Activated naive CD4-positive, alpha-beta T cell treated with anti-CD3 and anti-CD28 coated beads, Interleukin-2, amount 50 U/mL, for 24 hours (primary cell): Measurements from ENCODE around the gene HMGXB3.
"Not testable (repeated sequence)": the region's sequence is repeated elsewhere in the genome, so short reads cannot be mapped to it uniquely, and the experiment has no call there.

Experiments used
- H3K27ac Mint-ChIP-seq: one replicate; pipeline ENCODE4 v1.8.0; 2021; ENCODE audit warnings: mild to moderate bottlenecking, mixed read lengths
- H3K27me3 Mint-ChIP-seq: one replicate; pipeline ENCODE4 v1.8.0; 2021; ENCODE audit warnings: mixed read lengths
- H3K36me3 Mint-ChIP-seq: one replicate; pipeline ENCODE4 v1.8.0; 2021; ENCODE audit warnings: mixed read lengths
- H3K4me1 Mint-ChIP-seq: one replicate; pipeline ENCODE4 v1.8.0; 2021; ENCODE audit warnings: mixed read lengths
- H3K4me3 Mint-ChIP-seq: one replicate; pipeline ENCODE4 v1.8.0; 2021; ENCODE audit warnings: mild to moderate bottlenecking, mixed read lengths
- H3K9me3 Mint-ChIP-seq: one replicate; pipeline ENCODE4 v1.8.0; 2021; ENCODE audit warnings: mixed read lengths

HMGXB3 gene

DNA sequence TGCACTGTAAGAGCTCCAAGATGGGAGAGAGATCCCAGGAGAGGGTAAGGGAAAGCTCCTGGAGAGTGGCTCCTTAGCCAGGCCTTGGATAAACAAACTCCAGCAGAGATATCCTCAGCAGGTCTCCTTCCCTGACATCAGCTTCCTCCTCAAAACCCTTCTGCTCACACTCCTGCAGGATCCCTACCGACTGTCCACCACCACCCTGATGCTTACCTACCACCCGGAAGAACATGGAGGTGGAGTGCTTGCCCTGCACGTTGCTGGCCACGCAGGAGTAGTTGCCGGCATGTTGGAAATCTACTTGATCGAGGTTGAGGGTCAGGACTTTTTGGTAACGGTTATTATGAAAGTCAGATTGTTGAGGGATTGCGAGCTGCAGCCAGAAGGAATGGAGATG is 76.5 kb downstream of the HMGXB3 start:
- H3K4me1 Mint-ChIP-seq = no peaks in the 10 kb centered on the region
- H3K9me3 Mint-ChIP-seq = no peaks in the 10 kb centered on the region
- no peak overlapping the region for H3K4me3 Mint-ChIP-seq
- H3K27me3 Mint-ChIP-seq = peaks cover 7% of the 10 kb centered on the region
- no peak overlapping the region for H3K27ac Mint-ChIP-seq
- no peaks in the 10 kb centered on the region for H3K36me3 Mint-ChIP-seq

DNA sequence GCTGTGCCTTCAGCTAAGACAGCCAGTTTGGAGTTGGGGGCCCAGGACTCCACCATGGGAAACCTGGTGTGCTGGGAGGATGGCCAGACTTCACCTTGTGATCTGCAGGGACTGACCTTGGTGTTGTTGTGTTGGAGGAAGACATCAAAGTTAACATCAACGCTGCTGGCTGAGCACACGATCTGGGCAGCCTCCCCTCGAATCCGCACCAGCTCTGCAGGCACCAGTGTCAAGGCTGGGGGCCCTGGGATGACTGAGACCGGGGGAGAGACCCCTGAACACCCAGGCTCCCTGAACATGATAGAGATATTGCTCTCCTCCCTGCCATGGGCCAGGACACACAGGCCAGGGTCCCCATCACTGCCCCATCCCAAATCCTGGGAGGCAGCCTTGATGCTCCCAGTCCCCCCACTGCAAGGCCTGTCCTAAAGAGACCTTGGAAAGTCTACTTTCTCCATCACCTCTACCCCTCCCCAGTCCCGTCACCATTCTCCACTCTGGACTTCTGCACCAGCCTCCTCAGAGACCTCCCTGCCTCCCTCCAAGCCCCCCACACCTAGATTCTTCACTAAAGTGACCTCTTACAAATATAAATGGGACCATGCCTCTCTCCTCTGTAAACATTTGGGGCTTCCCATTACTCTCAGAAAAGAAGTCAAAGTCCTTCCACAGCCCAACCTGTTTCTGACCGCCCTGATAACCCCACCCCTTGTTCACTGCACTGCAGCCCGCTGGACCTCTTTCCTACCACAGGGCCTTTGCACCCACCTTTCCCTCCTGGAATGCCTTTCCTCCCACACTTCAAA is 77.7 kb downstream of the HMGXB3 start:
- H3K27ac Mint-ChIP-seq = no peak overlapping the region
- H3K27me3 Mint-ChIP-seq = peaks cover 13% of the 10 kb centered on the region
- H3K36me3 Mint-ChIP-seq = no peaks in the 10 kb centered on the region
- no peak overlapping the region for H3K4me3 Mint-ChIP-seq
- no peaks in the 10 kb centered on the region for H3K9me3 Mint-ChIP-seq
- no peaks in the 10 kb centered on the region for H3K4me1 Mint-ChIP-seq

DNA sequence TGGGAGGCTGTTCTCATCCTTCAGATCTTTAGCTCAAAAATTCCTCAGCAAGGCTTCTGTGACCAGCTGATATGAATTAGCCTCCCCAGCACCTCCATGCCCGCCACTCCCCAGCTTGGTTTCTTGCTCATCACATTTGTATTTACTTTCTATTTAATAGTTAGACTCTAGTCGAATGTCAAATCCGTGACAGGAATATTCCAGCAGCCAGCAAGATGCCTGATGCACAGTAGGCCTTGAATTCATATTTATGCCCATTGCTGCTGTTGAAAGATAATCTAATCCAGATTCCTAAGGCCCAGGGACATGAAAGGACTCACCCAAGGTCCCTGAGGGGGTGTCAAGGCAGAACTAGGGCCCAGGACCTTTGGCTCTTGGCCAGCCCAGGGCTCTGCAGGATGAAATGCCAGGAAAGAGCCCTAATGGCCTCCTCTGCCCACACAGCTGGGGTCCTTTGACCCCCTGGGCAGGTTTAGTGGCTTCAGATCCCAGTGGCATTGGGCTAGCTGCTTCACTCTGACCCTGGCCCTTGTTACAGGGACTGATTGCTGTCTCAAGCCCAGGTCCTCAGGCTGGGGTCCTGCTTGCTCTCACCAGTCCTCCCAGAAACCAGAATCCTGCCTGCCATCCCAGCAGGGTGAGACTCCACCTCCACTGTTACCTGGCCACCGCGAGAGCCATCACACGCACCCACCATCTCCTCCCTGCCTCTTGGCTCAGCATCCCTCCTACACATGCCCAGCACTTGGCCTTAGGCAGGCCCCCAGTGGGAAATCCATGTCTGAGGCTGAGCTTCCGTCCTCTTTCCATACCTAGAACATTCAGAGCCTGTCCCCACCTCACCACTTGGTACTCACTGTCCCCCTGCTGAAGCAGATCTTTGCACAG is 78.5 kb downstream of the HMGXB3 start:
- no peaks in the 10 kb centered on the region for H3K36me3 Mint-ChIP-seq
- H3K27ac Mint-ChIP-seq = no peak overlapping the region
- no peaks in the 10 kb centered on the region for H3K9me3 Mint-ChIP-seq
- no peaks in the 10 kb centered on the region for H3K4me1 Mint-ChIP-seq
- no peak overlapping the region for H3K4me3 Mint-ChIP-seq
- peaks cover 20% of the 10 kb centered on the region for H3K27me3 Mint-ChIP-seq

DNA sequence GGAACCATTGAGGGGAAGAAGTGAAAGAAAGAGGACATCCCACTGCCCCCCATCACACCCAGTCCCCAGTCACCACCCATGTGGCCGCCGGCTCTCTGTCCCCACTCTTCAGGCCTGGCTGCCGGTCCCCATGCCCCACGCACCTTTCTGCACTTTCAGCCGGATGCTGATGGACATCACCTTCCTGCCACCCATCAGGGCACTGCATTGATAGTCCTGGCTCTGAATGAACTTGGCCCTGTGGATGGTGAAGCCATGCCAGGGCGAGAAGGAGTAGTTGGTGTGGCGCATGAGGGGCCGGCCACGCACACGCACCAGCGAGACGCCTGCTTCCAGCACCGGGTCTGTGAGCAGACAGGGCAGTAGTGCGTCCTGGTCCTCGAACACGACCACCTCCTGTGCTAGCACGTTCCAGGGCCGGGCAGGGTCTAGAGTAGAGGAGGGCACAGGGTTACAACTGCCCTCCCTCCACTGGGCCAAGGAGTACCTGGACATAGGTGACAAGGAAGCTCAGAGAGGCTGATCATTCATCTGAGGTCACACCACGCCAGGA is 79.4 kb downstream of the HMGXB3 start:
- H3K27me3 Mint-ChIP-seq = peaks cover 20% of the 10 kb centered on the region
- no peaks in the 10 kb centered on the region for H3K4me1 Mint-ChIP-seq
- no peaks in the 10 kb centered on the region for H3K9me3 Mint-ChIP-seq
- no peak overlapping the region for H3K27ac Mint-ChIP-seq
- no peak overlapping the region for H3K4me3 Mint-ChIP-seq
- H3K36me3 Mint-ChIP-seq = no peaks in the 10 kb centered on the region

DNA sequence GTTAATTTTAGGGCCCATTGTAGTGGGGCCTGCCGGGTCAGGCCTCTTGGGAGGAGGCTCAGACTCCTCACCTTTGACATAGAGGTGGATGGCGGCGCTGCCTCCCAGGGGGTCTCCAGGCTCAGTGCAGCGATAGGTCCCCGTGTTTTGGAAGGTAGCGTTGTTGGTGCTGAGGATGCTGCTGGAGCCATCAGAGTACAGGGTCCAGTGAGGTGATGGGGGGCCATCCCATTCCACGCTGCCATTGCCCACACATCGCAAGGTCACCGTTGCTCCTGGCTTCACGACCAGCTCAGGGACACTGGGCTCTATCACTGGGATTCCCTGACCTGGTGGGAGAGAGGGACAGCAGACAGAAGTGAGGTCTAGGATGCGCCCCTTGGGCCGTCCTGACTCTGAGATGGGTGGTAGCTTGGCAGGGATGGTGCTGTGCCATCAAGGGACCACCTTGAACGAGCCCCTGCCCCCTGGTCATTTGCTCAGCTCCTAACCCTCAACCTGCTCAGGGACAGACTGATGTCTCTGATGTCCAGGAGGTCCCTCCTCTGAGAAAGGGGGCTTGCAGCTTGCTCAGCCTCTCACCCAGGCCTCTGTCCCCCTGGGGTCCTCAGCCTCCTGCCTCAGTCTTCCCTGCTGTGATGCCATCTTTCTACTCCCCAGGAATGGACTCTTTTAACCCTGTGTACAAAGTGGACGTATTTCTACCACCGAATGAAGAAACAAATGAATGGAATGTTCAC is 80.3 kb downstream of the HMGXB3 start:
- Mint-ChIP-seq H3K36me3 (no peaks in the 10 kb centered on the region), H3K27me3 (peaks cover 24% of the 10 kb centered on the region), H3K9me3 (no peaks in the 10 kb centered on the region)

DNA sequence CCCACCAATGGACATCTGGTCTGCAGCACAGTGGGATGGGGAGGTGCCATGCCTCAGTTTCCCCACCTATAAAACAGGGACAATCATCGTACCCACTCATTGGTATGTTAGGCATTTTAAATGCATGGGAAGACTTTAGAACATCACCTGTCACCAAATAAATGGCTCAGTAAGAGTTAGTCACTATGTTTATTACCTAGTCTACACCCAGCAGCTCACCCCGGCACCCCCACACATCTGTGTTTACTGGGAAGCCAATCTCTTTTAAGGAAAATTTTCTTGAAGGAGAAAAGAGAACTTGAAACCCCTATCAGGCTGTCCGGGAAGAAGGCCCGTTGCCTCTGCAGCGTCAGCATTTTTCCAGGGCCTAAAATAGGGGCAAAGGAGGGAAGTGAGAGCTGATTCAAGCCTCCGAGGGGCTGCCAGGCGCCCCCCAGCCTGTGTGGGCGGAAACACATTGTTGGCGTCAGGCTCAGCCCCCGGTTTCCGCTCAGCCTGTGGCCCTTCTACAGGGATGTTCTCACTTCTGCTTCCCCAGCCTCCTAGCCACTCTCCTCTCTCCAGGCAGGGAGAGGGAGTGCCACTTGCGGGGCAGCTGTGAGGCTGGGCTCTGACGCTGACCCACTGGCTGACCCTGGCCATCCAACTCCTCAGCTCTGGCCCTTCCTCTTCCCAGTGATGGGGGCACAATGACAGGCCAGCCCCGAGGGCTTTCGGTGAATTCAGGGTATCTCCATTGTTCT is 81.2 kb downstream of the HMGXB3 start:
- Mint-ChIP-seq H3K36me3 (no peaks in the 10 kb centered on the region), H3K9me3 (no peaks in the 10 kb centered on the region), H3K4me1 (no peaks in the 10 kb centered on the region), H3K27me3 (peaks cover 24% of the 10 kb centered on the region), H3K4me3 (no peak overlapping the region), H3K27ac (no peak overlapping the region)

More for the DNA sequence above, 80.3 kb downstream of the HMGXB3 start:
- Mint-ChIP-seq H3K4me1 (no peaks in the 10 kb centered on the region), H3K4me3 (no peak overlapping the region), H3K27ac (no peak overlapping the region)

DNA sequence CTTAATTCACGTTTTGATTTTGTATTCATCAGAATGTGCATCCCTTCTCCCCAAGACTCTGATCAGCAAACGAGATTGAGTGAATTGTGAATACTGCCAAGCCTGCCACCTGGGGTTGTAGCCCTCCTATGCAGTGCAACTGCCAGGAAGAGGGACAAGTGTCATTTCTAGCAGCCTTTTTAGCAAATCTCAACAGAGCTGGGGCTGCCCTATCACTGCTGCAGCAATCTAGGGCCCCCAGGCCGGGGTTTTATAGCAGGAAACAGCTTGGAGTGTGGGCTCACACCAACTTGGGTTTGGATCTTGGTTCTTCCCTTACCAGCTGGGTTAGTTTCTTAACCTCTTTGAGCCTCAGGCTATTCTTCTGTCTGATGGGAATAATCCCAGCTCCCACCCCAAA is 81.8 kb downstream of the HMGXB3 start:
- H3K9me3 Mint-ChIP-seq = no peaks in the 10 kb centered on the region
- no peaks in the 10 kb centered on the region for H3K36me3 Mint-ChIP-seq
- H3K4me3 Mint-ChIP-seq = no peak overlapping the region
- peaks cover 28% of the 10 kb centered on the region for H3K27me3 Mint-ChIP-seq
- no peaks in the 10 kb centered on the region for H3K4me1 Mint-ChIP-seq
- no peak overlapping the region for H3K27ac Mint-ChIP-seq

DNA sequence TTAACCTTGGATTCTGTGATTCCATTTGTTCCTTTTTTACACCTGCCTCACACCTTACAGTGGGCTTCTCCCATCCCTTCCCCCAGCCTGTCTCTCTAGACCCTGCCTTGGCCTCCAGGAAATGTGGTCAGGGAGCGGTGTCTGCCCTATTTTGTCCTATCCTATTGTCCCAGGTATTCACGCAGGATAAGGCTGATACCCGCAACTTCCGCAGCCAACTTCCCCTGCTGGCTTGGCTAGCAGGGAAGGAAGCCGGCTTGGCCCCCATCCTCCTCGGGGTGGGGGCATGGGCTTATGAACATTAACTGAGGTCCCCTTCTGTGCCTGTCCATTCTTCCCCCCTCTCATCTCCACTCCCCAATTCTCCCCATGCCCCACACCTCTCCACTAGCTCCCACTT is 82.3 kb downstream of the HMGXB3 start:
- no peaks in the 10 kb centered on the region for H3K4me1 Mint-ChIP-seq
- no peaks in the 10 kb centered on the region for H3K36me3 Mint-ChIP-seq
- H3K9me3 Mint-ChIP-seq = no peaks in the 10 kb centered on the region
- H3K27ac Mint-ChIP-seq = no peak overlapping the region
- peaks cover 29% of the 10 kb centered on the region for H3K27me3 Mint-ChIP-seq
- no peak overlapping the region for H3K4me3 Mint-ChIP-seq

DNA sequence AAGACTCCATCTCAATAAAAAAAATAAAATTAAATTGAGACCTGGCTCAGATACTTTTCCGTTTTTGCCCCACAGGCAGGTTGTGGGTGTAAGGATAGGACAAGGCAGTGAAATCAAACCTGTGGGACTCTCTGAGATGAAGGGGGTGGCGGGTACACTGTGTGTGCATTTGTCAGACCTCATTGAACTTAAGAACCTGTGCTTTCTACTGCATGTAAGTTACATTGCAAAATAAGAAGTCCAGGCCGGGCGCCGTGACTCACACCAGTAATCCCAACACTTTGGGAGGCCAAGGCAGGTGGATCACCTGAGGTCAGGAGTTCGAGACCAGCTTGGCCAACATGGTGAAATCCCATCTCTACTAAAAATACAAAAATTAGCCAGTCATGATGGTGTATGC is 84.2 kb downstream of the HMGXB3 start:
- H3K36me3 Mint-ChIP-seq, H3K4me1 Mint-ChIP-seq, H3K4me3 Mint-ChIP-seq, H3K27ac Mint-ChIP-seq, H3K9me3 Mint-ChIP-seq: not testable (repeated sequence)
- peaks cover 33% of the 10 kb centered on the region for H3K27me3 Mint-ChIP-seq

DNA sequence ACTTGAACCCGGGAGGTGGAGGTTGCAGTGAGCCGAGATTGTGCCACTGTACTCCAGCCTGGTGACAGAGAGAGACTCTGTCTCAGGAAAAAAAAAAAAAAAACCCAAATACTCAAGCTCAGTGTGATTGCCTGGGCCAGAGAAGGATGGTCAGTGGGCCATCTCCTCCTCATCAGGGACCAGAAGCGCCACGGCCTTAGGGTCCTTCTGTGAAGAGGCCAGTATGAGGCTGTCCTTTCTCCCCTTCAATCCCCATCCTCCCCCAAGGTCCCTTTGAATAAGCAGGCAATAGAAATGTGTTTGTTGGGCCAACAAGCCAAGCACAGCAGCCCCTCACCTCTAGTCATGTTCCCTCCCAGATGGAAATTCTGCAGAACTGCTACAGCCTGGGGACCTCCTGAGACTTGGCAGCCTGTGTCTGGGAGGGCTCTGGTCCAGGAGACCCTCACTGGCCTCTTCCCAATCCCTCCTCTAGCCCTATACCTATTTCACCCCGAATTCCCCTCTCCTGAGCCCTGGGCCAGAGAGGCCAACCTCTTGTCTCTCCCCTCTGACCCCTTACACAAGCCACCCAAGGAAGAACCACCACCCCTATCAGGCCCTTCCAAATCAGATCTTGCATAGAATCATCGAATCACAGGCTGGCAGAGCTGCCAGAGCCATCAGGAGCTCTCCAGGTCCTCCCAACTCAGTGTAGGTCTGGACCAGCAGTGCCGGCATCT is 84.8 kb downstream of the HMGXB3 start:
- Mint-ChIP-seq H3K27ac (no peak overlapping the region), H3K36me3 (no peaks in the 10 kb centered on the region), H3K4me3 (no peak overlapping the region), H3K9me3 (no peaks in the 10 kb centered on the region), H3K4me1 (no peaks in the 10 kb centered on the region), H3K27me3 (peaks cover 33% of the 10 kb centered on the region)

DNA sequence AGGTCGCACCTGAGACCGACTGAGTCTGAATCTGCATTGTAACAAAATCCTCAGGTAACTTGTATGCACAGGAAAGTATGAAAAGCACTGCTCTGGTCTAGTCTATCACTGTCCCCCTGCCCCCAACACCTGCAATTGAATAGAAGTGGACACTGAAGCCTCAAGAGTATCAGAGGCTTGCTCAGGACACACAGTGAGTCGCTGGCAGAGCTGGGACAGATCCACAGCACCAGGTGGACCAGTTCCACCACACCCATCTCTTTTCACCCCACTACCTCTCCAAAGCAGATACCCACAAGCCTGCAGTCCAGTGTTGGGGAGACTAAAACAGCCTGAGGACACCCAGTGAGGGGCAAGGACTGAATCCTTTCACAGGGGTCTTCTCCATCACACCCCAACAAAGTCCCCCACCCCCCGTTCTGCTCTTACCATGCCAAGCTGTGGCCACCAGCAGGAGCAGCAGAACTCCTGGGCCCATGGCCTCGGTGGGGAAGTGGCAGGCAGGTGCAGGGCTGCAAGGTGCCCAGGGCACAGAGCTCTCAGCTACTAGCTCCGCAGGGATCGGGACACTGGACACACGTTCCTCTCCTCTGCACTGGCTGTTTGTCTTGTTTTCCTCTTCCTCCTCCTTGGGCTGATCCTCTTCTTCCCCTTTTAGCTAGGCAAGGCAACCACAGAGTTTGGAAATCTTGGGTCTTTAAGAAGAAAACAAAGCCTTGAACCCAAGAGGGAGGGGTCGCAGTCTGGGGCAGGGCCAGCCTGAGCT is 85.6 kb downstream of the HMGXB3 start, which contains the start of gene CSF1R:
Gene CSF1R (minus strand): TSS at position 605 of the 766 bp plus-strand sequence. CDS start 127 bp downstream, at position 478.
- Mint-ChIP-seq H3K4me1 (no peaks in the 10 kb centered on the region), H3K27me3 (peaks cover 34% of the 10 kb centered on the region), H3K27ac (no peak within 1 kb of the TSS), H3K36me3 (no peaks in the 10 kb centered on the region), H3K9me3 (no peaks in the 10 kb centered on the region), H3K4me3 (no peak within 1 kb of the TSS)

DNA sequence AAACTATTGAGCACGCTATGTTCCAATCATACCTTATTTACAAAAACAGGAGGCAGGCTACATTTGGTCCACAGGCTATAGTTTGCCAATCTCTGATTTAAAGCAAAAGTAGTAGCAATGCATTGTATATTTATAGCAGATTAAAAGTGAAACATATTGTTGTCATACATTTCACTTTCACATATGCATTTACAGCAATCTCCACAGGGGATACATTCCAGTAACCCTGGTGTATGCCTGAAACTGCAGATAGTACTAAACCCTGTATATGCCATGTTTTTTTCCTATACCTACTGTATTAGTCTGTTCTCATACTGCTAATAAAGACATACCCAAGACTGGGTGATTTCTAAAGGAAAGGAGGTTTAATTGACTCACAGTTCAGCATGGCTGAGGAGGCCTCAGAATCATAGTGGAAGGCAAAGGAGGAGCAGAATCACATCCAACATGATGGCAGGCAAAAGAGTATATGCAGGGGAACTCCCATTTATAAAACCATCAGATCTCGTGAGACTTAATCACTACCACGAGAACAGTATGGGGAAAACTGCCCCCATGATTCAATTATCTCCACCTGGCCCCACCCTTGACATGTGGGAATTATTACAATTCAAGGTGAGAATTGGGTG is 91.7 kb downstream of the HMGXB3 start:
- H3K36me3 Mint-ChIP-seq = no peaks in the 10 kb centered on the region
- H3K4me1 Mint-ChIP-seq = no peaks in the 10 kb centered on the region
- peaks cover 23% of the 10 kb centered on the region for H3K27me3 Mint-ChIP-seq
- no peak overlapping the region for H3K27ac Mint-ChIP-seq
- no peaks in the 10 kb centered on the region for H3K9me3 Mint-ChIP-seq
- no peak overlapping the region for H3K4me3 Mint-ChIP-seq

DNA sequence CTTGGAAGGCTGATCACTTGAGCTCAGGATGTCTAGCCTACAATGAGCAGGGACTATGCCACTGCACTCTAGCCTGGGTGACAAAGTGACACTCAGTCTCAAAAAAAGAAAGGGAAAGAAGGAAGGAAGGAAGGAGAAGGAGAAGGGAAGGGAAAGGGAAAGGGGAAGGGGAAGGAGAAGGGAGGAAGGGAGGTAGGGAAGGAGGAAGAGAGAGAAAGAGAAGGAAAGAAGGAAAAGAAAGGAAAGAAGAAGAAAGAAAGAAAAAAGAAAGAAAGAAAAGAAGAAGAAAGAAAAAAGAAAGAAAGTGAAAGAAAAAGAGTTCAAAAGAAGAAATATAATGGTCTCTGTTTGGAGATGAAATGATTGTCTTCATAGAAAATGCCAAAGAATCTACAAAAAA is 96.6 kb downstream of the HMGXB3 start:
- H3K4me3 Mint-ChIP-seq = no peak overlapping the region

More for the DNA sequence above, 96.6 kb downstream of the HMGXB3 start:
- Mint-ChIP-seq H3K4me1 (no peaks in the 10 kb centered on the region), H3K27me3 (peaks cover 14% of the 10 kb centered on the region), H3K9me3 (no peaks in the 10 kb centered on the region), H3K27ac (no peak overlapping the region), H3K36me3 (no peaks in the 10 kb centered on the region)
